ENCODE data around the gene CDC42BPB.

Gene CDC42BPB

DNA sequence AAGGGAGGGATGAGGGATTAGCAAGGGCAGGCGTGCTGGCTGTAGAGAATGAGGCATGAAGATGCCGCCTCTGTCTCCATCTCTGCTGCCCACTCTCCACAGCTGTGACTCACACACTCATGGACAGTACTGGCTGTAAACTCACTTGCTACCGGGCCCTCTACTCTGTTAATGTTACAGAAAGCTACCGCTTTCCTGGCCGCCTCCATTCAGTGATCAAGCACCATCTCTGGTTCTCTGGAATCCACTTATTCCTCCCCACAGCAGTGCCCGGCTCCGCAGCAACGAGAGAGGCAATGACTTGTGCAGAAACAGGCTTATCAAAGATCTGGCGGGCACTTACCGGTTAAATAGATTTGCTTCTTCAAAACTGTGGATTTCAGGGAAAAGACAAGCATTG, 100.1 kb downstream of the CDC42BPB start:
- no peak for DNase-seq

DNA sequence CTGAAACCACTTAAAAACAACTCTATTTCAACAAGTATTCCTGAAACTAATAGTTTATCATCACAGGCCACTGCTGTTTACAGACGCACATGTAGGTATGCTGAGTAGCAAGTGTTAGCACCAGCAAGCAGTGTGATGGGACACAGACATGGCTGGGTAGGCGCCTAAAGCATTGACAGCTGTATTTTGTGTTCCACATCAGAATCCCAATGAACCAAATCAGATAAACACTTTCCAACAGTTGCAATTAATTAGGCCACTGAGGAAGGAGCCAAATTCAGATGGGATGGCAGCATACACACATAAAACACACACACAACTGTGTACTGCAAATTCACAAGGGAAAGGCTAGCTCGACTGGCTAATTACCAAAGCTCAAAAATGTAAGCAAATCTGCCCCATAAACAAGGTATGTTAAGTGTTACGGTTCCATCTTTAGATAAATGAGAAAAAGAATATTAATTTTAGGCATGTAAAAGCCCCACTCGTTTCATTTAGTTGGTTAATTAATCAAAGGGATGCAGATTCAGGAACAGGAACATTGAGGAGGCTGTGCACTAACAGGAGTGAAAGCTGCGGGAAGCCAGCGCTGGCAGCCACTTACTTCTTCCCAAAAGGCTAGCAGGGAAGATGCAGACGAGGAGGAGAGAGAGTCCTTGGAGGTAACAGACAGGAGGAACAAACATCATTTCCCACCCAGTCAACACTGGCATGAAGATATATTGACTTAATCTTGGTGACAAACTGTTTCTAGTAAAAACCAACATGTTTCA, 101.5 kb downstream of the CDC42BPB start:
- DNase-seq: no peak

DNA sequence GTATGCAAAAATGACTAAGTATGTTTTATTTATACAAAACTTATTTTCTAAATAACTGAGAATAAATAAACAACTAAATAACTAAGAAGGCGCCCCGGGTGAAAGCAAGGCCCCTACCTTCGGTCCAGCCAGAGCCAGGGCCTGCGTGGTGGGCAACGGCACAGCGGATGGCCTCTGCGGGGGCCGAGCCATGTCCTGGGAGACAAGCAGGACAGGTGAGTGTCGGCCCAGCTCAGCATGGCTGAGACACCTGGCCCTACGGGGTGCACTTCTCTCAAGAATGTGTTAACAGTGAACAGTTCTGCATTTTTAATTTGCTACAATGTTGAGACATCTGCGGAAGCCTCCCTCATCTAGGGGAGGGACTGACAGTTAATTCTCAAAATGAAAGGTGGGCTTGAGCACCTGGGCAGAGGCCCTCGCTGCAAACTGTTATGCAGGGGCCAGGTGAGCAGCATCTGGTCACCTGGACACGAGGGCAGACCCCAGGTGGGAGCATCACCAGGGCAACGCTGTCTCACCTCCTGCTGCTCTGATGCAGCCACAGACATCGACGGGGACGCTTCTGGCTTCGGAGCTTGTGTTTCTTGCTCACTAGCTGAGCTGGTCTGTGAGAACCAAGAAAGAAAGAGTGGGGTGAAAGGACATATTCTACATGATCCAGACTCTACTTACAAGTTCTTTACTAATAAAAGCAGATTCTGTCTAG, 103.1 kb downstream of the CDC42BPB start:
- no peak for DNase-seq

DNA sequence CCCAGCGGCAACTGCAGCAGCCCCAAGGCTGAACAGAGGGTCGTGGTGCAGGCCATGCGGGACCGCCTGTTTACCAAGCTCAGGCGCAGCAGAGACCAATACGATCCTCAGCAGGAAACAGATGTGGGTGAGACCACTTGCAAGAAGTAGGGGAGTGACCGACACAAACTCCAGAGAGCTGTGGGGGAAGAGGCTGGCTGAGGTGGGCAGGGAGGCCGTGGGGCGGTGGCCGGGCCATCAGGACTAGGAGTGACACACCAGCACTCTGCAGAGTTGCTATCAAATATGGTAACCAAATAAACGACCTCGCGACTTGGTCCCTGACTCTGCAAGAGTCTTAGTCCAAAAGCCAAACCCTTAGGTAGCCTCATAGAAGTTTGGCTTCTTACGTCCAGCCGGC, 104.2 kb downstream of the CDC42BPB start:
- no peak for DNase-seq

DNA sequence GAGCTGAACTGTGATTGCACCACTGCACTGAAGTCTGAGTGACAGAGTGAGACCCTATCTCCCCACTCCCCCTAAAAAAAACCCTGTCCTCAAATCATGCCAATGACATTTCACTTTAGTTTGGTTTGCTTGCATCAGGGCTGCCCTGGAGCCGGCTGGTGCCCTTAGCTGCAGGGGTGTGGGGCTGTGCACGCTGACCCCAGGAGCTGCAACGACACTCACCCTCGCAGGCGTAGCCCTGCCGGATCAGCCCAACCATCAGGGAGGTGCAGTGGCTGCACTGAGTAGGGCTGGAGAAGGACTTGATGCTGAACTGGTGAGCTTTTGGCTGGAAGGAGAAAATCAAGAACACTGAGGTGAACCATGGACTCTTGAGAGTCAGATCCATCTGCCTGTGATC, 105.1 kb downstream of the CDC42BPB start:
- no peak for DNase-seq

DNA sequence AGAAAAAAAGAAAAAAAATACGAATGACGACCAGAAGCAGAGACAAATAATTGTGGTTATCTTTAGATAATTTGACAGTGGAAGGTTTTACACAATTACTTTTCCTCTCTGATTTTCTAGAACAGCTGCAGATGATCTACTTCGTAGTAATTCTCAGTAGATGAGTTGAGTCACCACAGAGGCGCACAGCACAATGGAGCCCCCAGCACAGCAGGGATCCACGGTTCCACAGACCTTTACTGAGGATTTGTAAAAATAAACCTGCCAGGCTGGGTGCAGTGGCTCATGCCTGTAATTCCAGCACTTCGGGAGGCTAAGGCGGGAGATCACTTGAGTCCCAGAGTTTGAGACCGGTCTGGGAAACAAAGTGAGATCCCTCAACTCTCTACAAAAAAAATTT, 105.5 kb downstream of the CDC42BPB start:
- no peak for DNase-seq

DNA sequence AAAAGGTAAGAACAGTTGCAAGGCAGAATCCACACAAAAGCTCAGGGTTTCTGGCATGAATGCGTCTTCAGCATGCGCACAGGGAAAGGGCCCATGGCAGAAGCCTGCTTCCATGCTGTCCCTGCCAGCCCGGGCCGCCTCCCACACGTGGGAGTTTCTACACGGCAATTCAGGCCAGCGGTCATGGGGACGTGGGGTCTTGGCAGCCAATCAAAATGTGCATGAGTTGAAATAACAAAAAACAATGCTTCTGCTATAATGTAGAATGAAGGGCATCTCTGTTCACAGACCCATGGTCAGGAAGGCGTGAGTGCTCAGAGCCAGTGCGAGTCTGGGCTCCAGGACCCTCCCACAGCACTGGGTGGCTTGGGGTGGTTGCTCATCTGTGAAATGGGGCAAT, 106.3 kb downstream of the CDC42BPB start:
- no peak for DNase-seq

DNA sequence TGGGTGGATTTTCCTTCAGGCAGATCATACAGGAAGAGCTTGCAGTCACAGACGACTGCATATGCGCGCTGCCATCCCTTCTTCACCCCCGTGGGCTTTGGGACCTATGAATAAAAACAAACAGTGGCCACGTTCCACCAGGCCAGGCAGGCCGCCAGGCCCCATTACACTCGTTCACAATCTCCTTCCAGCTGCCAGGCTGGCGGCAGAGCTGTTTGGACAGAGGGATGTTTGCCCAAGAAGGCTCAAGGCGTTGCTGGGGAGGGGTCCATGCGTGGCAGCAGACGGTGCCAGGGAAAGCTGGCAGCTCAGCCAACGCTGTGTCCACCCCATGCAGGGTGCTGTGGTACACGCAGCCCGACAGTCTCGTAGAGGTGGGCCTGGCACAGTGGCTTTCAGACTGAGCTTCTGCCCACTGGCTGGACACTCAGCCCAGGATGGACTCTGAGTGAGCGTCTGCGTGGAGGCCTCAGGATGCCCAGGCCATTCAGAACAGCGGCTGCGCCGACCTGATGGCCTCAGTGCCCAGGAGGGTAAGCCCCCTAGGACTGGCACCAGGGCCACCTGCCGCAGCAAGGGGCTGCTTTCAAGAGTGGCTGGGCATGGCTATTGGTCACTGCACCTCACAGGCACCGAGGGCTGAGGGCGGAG, 107.4 kb downstream of the CDC42BPB start:
- no peak for DNase-seq

DNA sequence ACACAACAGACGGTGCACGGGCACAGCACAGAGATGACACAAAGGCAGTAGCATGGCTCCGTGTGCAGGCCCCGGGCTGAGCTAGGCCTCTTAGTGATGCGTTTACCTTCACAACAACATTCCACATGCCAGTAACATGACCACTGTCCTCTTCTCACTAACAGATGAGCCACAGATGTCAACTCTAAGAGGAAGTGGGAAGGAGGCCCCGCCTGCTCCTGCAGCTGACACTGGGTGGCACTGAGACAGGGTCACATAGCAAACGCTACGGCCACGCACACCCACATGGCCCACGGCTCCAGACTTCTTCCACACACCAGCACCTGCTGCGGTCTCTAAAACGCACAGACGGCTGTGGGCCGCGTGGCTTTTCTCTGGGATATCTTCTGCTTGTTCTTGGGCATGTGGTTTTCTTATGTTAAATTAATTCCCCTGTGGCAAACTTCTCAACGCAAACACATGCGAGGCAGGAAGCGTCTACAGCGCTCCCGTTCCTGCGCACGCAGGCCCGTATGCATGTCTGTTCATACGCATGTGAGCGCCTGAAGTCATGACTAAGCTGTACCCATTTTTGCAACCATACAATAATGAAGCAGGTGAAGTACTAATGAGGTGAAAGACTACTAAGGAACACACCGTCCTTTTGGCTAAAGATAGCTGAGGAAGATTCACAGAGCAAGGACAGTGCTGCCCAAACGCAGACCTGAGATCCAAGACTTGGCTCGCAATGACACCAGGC, 108.1 kb downstream of the CDC42BPB start:
- peak in 1 of 2 experiments; percentile 18 for DNase-seq

DNA sequence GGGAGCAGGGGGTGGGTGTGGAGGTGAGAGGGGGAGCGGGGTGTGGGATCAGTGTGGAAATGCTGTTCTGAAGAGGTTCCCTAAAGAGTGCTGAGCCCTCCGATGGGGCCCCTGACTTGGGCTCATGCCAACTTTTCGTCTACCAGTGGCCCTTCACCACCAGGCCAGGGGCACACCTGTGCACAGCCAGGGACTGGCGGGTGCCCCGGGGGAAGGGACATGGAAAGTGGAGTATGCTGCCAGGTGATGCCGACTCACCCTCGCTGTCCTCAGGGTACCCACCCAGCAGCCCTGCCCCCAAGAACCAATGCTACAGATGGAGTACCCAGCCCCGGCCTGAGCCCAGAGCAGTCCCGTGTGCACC, 108.7 kb downstream of the CDC42BPB start:
- DNase-seq: no peak

DNA sequence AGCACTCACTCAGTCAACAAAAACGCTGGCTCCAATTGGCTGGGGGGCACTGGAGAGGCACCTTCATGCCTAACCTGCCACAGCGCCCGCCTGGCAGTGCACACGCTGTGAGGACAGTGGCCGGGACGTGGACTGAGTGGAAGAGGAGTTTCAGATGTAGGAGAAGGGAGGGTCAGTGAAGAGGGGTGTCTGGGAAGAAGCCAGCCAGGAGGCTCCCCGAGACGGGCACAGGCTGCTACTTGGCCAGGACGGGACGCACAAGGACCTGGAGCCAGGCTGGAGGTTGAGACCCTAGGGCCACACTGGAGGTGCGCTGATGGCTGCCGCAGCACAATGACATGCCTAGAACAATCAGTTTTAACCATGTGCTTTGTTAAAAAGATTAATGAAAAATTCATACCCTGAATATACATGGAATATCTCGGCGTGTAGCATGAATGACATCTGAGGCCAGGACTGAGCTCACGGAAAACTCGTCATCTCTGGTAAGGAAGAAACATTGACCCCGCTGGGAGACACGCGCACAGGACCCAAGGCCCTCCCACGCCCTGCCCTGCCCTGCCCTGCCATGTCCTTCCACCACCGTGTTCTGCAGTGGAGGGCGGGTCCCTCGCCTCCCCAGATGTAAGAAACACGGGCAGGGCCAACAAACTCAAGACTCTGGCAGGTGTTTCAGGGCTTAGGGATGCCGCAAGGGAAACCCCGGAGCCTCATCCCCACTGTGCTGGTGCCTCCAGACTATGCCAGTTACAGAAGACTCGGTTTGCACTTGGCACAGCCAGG, 109.8 kb downstream of the CDC42BPB start:
- no peak for DNase-seq

DNA sequence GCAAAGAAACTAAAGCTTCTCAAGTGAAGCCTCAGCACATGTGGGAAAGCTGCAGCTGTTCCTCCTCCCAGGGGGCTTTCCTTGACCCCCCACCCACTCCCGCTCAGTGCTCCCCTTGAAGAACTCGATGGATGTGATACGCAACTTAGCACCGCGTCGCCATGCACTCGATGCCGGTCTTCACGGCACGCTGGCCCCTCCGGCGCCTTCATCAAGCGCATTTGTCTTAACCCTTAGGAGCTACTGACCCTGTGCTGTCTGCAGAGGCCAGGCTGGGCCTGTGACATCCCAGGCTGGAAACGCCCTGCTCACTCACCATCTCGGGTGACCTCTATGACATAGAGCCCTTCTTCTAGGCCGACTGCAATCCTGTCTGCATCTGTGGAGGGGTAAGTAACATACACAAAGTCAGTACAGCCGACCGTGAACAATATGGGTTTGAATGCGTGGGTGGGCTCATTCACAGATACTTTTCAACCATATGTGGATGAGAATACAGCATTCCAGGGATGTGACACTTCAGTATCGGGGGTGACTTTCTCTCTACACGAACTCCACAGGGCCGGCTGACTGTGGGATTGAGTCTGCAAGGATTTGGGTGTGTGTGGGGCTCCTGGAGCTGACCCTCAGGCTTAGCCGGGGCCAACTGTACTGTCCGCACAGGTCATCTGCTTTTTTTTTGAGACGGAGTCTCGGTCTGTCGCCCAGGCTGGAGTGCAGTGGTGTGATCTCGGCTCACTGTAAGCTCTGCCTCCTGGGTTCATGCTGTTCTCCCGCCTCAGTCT, 111.8 kb downstream of the CDC42BPB start:
- no peak for DNase-seq

DNA sequence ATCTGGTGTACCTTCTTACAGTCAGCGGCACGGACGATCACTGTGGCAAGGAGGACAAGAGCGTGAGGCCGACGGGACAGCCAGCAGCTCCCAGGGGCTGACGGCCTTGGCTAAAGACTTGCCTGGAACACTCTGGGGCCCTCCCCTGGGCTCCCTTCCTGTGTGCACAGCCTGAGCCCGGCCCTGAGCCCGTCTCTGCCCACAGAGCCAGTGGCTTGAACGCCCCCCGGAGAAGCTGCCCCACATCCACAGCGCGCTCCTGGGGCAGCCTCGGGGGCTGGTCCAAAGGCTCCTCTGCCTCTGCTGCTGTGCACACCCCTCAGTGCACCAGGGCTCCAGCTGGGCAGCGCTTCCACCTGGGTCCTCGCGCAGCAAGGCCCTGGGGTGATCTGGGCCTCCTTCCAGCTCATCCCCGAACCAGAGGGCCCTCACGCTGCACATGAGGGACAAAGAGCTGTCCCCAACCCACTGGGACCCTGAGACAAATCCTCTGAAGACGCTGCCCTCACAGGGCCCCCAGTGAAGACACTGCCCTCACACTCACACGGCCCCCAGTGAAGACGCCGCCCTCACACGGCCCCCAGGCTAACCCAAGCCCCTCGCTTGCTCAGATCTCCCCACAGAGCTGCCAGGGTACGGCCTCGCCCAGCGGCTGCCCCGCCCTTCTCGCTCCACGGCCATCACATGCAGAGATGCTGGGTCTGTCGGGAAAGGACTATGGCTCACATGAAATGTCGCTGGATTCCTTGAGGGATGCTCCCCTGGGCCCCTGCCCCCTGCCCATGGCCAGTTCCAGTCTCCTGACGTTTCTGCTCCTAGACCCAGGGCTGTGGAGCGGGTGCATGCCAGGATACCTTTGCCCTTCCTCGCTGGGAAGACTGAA, 112.7 kb downstream of the CDC42BPB start:
- DNase-seq: no peak

DNA sequence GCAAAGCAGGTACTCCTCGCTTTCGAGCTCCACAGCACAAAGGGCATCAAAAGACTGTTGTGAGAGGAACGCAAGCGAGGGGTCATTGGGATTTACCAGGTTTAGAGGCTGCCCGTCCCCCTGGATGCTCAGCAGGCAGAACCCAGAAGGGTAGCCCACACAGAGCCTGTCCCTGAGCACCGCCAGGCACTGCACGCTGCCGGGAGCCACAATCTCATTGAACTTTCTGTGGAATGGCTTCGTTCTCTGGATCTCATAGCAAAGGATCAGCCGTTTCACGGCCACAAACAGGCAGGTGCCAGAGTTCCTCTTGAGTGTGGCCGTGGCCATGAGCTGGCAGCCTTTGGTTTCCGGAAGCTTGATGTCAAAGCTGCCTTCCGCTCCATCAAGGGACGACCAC, 113.4 kb downstream of the CDC42BPB start:
- no peak for DNase-seq

DNA sequence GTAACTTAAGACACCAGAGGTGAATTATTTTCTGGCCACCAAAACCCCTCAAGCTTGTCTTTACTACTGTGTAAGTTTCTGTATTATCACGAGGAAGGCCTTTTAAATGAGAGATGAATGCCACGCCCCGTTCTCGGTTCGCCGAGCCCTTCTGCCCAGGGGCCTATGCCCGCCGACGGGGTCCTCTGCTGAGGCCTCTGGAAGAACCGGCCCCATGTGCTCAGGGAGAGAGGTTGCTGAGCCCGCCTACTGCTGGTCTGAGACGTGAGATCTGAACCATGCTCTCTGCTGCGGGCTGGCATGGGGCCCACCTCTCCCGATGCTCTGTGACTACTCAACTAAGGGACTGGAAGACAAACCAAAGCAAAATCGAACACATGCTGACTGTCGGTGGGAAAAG, 113.9 kb downstream of the CDC42BPB start:
- no peak for DNase-seq

DNA sequence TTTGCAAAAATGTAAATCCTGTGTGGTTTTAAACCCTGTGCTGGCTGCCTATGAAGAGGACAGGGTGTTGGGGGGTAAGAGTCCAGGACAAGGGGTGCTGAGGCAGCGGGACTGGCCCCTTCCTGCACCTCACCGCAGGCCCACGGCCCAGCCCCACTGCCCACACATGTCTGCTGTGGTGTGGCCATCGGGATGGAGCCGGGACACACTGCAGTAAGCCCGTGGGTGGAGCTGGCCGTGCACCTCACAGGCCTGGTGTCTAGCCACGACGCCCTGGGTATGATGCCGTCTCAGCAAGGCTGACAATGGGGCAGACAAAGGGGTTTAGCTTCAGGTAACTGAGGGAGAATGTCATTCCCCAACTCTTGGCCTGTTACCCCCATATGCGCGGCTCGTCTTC, 115.3 kb downstream of the CDC42BPB start:
- DNase-seq: no peak

DNA sequence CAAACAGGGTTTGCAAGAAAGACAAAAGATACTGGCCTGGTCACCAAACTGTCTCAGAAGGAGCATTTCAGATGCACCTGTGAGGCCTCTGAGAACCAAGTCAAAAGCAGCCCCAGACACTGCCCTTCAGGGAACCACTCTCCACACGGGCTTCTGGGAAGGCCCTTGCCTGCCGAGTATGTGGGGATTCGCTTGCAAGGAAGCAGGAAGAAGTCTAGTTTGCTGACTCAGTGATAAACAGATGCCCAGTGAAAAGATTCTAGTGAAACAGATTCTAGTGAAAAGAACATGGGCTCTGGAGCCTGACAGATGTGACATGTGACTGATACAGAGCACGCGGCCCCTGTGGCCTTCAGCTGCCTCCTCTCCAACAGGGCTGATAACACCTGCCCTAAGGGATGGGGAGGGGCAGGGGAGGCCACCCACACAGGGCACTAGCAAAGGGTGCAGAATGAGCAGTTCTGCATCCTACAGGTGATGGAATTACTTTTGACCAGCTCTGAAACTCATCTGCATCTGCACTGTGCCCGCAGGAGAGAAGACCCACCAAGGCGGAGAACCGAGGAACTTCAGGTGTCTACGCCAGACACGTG, 115.8 kb downstream of the CDC42BPB start:
- no peak for DNase-seq

DNA sequence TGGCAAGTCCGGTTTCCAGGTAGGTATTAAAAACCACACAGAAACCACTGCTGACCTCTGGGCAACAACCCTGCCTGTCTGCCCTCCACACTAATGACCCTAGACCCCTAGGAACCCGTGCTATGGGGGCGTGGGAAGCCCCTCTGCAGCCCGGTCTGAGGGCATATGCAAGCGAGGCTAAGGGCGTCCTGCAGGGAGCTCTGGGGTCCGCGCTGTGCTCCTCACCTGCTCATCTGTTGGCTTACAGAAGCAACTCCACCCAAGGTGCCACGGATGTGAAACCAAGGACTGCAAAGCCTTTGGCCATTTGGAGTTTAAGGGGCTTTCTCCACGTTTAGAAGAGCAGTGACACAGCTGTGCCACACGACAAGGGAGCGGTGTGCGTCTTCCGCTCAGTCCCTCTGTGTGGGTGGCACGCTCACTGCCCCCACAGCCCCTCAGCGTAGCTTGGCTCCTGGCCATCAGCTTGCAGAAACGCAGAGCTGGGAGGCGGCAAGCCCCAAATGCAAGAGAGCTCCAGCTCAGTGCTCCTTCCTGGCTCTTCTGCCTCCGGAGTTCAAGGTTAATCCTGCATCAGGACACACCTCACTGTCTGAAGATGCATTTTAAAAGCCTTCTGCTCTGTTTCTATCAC, 116.5 kb downstream of the CDC42BPB start:
- no peak for DNase-seq

DNA sequence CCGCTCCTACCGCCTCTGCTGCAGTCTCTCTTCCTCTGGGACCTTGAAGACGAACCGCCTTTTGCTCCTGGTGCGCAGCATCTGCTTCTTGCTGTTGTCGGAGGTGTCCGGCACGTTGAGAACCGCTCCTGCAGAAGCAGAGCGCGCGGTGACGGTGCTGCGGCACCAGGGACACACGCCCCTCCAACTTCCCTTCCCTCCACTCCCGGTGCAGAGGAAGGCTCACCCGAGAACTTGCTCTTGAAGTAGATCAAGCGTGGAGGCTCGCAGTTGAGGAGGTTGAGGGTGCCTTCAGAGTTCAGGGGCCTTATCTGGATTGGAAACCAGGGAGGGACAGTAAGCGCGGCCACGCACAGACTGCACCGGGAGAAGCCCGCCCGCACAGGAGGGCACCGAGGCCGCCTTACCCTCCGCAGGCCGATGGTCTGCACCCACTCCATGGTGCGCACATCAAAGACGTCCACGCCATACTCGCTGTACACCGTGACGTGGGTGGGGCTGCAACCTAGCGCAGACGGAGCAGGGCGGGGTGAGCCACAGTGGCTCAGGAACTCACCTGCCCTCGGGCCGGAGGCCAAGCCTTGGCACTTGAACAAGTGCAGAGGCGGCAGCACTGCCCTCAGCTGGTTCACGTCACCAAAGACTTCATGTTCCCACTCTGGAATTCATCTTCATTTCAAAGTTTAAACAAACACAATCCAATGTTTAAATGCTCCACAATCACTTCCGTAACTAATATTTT, 117.4 kb downstream of the CDC42BPB start:
- no peak for DNase-seq
